Osteocyte (in vitro differentiated cells): Measurements from ENCODE around the gene ZNF792. TPM values are rescaled to one million over a fixed set of nuclear protein-coding genes. Genes with fewer than 3 reads are reported as not detected.
A peak's percentile ranks its signal among the peaks of the same experiment; 100 is the strongest.
"Not testable (repeated sequence)": the region's sequence is repeated elsewhere in the genome, so short reads cannot be mapped to it uniquely, and the experiment has no call there.

ENCODE experiments used
- DNase-seq: peaks from one replicate; pipeline ENCODE4 v3.0.0; 2021; ENCODE audit warnings: mixed read lengths; ENCODE audit not compliant: unreplicated experiment; ENCODE audit errors: extremely low spot score
- H3K27ac Mint-ChIP-seq: one replicate; pipeline ENCODE4 v1.8.0; 2021; ENCODE audit warnings: mild to moderate bottlenecking, mixed read lengths; ENCODE audit not compliant: unreplicated experiment
- H3K27me3 Mint-ChIP-seq: one replicate; pipeline ENCODE4 v1.8.0; 2021; ENCODE audit warnings: mixed read lengths; ENCODE audit not compliant: unreplicated experiment
- H3K36me3 Mint-ChIP-seq: one replicate; pipeline ENCODE4 v1.8.0; 2021; ENCODE audit warnings: mixed read lengths; ENCODE audit not compliant: unreplicated experiment
- H3K4me1 Mint-ChIP-seq: one replicate; pipeline ENCODE4 v1.8.0; 2021; ENCODE audit warnings: mixed read lengths; ENCODE audit not compliant: unreplicated experiment
- H3K4me3 Mint-ChIP-seq: one replicate; pipeline ENCODE4 v1.8.0; 2021; ENCODE audit warnings: mild to moderate bottlenecking, moderate library complexity, mixed read lengths; ENCODE audit not compliant: unreplicated experiment
- H3K9me3 Mint-ChIP-seq: one replicate; pipeline ENCODE4 v1.8.0; 2021; ENCODE audit warnings: mixed read lengths; ENCODE audit not compliant: unreplicated experiment
- CTCF ChIP-seq: fragments of 200-600 bp; sonication (generic); IDR thresholded peaks from 2 replicates; pipeline ENCODE4 v1.5.0; 2021; ENCODE audit warnings: antibody characterized with exemption, mild to moderate bottlenecking, moderate library complexity
- total RNA-seq: library from RNA; stranded (reverse); gene quantifications from 2 replicates; pipeline ENCODE4 v1.2.1, GENCODE V29; 2021

The ZNF792 gene
- total RNA-seq, 1 donor from 2014 or later: 3.0 TPM

- TF ChIP-seq CTCF: no peak
- no peaks in the 10 kb centered on the region for H3K36me3 Mint-ChIP-seq
- no peaks in the 10 kb centered on the region for H3K9me3 Mint-ChIP-seq
- no peak for DNase-seq
- peak overlapping the region; percentile 93 for H3K4me3 Mint-ChIP-seq
- peaks cover 5% of the 10 kb centered on the region for H3K27me3 Mint-ChIP-seq
- peaks cover 14% of the 10 kb centered on the region for H3K4me1 Mint-ChIP-seq
- peak overlapping the region; percentile 89 for H3K27ac Mint-ChIP-seq
These were observed 37.7 kb downstream of the ZNF792 start for GRCh38 chr19:34926361-34926684.

GRCh38 chr19:34925278-34925855 is 38.7 kb downstream of the ZNF792 start:
- no peak overlapping the region for H3K4me3 Mint-ChIP-seq
- peaks cover 6% of the 10 kb centered on the region for H3K9me3 Mint-ChIP-seq
- H3K36me3 Mint-ChIP-seq: no peaks in the 10 kb centered on the region
- no peak for TF ChIP-seq CTCF
- H3K27ac Mint-ChIP-seq: no peak overlapping the region
- peaks cover 14% of the 10 kb centered on the region for H3K4me1 Mint-ChIP-seq
- no peak for DNase-seq
- H3K27me3 Mint-ChIP-seq: peaks cover 5% of the 10 kb centered on the region

GRCh38 chr19:34920090-34920786 is 43.8 kb downstream of the ZNF792 start:
- not testable (repeated sequence) for H3K4me1 Mint-ChIP-seq, H3K4me3 Mint-ChIP-seq, H3K36me3 Mint-ChIP-seq, H3K27ac Mint-ChIP-seq, H3K27me3 Mint-ChIP-seq, DNase-seq
- H3K9me3 Mint-ChIP-seq: peaks cover 34% of the 10 kb centered on the region

GRCh38 chr19:34918190-34918589 is 45.8 kb downstream of the ZNF792 start:
- no peak overlapping the region for H3K27ac Mint-ChIP-seq
- no peak for DNase-seq
- H3K36me3 Mint-ChIP-seq: no peaks in the 10 kb centered on the region
- H3K4me3 Mint-ChIP-seq: no peak overlapping the region
- no peak for TF ChIP-seq CTCF
- no peaks in the 10 kb centered on the region for H3K4me1 Mint-ChIP-seq
- H3K27me3 Mint-ChIP-seq: no peaks in the 10 kb centered on the region
- peaks cover 40% of the 10 kb centered on the region for H3K9me3 Mint-ChIP-seq

- not testable (repeated sequence) for H3K36me3 Mint-ChIP-seq, H3K4me3 Mint-ChIP-seq, H3K27ac Mint-ChIP-seq, DNase-seq, H3K27me3 Mint-ChIP-seq, H3K4me1 Mint-ChIP-seq
- peaks cover 42% of the 10 kb centered on the region for H3K9me3 Mint-ChIP-seq
These were observed 46.9 kb downstream of the ZNF792 start for GRCh38 chr19:34917144-34917543.

GRCh38 chr19:34910770-34911169 is 53.3 kb downstream of the ZNF792 start:
- Mint-ChIP-seq H3K27ac (no peak overlapping the region), H3K4me3 (no peak overlapping the region), H3K9me3 (peaks cover 19% of the 10 kb centered on the region), H3K27me3 (peaks cover 5% of the 10 kb centered on the region), H3K36me3 (no peaks in the 10 kb centered on the region), H3K4me1 (no peaks in the 10 kb centered on the region)
- no peak for DNase-seq
- no peak for TF ChIP-seq CTCF

Other genes starting within 250 kb of the ZNF792 start
- gene ZNF181, start 230.0 kb downstream of the ZNF792 start, total RNA-seq: 11.1 and 12.1 TPM in 2 replicates
- 8.7 and 9.2 TPM in 2 replicates for gene ZNF599, start 191.0 kb downstream of the ZNF792 start, total RNA-seq
- gene ZNF30, start 37.3 kb downstream of the ZNF792 start, total RNA-seq: 3.9 and 6.2 TPM in 2 replicates
- gene GRAMD1A, start 36.1 kb upstream of the ZNF792 start, total RNA-seq: 77.8 and 80.8 TPM in 2 replicates
- gene SCN1B, start 66.2 kb upstream of the ZNF792 start, total RNA-seq: 7.3 and 8.1 TPM in 2 replicates
- not detected in 2 replicates for gene HPN, start 77.5 kb upstream of the ZNF792 start, total RNA-seq
- gene FXYD3, start 151.6 kb upstream of the ZNF792 start, total RNA-seq: not detected in 2 replicates
- 0.32 and 0.34 TPM in 2 replicates for gene LGI4, start 170.8 kb upstream of the ZNF792 start, total RNA-seq
- gene FXYD1, start 174.6 kb upstream of the ZNF792 start, total RNA-seq: 0.86 TPM in 1 of 2 replicates, not detected in the other
- 0.50 TPM in 1 of 2 replicates, not detected in the other for gene FXYD7, start 179.0 kb upstream of the ZNF792 start, total RNA-seq
- gene FXYD5, start 190.5 kb upstream of the ZNF792 start, total RNA-seq: 81.0 and 86.6 TPM in 2 replicates